Bone marrow (tissue), 2 donors: ENCODE measurements around the gene KXD1.

Source experiments
- DNase-seq, 2 donors: peaks; one replicate each; lab custom pipeline; 2025; lab: John Stamatoyannopoulos, UW

The KXD1 gene

DNA sequence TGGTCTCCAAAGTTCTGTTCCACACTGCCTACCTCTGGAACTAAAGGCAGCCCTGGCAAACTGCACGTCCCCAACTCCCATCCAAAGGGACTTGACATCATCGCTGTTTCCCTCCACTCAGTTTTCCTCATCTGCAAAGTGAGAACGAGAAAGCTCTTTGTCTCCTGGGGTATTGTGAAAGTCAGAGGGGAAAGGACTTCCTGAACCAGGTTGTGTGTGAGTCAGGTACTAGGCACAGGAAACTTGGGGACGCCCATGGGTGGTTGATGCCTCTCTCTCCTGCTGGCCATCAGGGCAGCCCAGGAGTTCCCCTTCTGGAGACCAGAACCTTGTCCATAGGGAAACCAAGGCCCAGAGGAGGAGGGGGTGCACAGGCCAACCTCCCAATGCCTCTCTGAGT lies 44.2 kb downstream of the KXD1 start:
- no peak for DNase-seq

DNA sequence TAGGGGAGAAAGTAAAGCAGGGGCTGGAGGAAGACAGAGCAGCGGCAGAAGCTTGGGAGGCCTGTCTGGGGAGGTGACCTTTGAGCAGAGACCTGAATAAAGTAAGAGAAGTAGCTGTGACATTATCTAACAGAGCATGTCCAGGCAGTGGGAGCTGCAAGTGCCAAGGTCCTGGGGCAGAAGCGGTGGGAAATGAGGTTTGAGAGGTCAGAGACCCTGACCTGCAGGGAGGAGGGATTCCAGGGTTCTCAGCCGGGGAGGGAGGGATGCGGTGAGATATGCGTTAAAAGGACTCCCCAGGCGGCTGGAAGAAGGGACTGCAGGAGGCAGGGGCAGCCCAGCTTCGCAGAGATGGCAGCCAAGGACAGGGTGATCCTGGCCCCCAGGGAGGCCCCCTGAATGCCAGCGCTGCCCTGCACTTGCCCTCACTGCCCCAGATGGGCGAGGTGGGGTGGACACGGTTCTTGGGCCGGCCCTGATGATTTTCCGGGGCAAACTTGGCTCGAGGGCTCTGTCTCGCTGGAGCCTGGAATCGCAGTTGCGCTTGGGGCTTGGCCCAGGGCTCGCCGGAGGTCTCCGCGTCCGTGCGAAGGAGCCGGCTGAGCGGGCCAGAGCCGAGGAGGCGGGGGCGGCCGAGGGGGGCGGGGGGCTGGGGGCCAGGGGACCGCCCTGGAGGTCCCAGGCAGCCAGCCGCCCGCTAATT lies 45.7 kb downstream of the KXD1 start:
- DNase-seq, result peak in 1 of 2 donors; percentile 6

DNA sequence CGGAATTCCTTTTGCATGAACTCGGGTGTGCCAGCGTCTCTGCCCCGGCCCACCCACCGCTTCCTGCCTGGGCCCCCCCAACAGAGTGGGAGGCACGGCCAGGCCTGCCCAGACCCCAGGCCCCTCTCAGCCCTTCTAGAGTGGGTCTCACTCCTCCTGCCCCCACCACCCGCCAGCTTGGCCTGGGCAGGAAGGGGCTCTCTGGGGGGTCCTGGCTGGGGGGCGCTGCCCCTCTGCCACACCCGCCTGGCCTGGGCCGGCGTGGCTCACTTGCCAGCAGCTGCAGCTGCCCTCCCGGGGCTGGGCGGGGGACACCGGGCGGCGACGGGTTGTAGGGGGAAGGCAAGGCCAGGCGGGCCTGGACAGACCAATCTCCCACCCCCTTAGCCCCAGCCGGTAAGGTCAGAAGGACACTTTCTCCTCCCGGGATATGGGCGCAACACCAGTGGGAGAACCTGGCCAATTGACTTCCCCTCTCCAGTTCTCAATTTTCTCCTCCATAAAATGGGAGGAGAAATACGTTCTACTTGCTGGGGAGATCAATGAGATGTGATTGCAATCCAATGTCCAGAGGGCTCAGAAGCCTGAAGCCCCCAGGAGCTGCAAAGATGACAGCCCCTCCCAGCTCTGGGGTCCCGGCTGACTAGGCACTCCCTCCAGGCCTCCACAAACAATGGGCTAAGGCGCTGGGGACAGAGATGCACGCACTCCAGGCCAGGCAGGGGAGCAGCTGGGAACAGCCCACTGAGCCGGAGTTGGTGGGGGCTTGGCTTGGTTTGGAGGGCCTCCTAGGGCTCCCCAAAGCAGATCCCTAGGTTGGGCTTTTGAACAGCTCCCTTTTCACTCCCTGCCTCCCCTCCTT lies 46.5 kb downstream of the KXD1 start:
- no peak for DNase-seq

DNA sequence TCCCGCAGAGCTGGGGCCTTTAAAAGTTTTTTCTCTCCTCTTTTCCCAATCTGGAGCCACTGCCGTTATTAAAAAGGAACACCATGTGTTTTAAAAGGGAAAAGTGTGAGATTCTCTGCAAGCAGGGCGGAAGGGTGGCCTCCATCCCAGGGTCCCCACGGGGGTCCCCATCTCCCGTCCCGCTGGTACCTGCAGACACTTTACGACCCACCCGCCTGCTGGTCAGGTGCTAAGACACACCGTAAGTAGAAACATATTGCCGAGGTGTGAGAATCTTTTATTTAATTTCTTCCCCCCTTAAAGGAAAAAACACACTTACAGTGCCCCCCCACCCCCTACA lies 47.1 kb downstream of the KXD1 start:
- DNase-seq, result no peak

DNA sequence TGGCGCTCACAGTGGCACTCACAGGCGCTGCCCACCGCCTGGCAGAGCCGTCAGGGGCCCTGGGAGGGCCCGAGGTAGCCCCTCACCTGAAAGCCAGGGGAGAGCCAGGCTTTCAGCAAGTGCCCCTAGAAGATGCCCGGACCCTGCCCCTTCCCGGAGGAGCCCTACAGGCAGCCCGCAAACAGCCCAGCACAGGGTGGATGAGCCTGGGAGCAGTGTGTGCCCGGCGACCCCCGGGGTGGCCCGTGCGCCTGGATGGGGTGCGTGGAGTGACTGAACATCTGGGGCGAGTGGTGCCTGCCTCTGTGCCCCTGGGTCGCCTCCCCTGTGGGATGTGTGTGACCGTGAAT lies 47.5 kb downstream of the KXD1 start:
- no peak for DNase-seq

DNA sequence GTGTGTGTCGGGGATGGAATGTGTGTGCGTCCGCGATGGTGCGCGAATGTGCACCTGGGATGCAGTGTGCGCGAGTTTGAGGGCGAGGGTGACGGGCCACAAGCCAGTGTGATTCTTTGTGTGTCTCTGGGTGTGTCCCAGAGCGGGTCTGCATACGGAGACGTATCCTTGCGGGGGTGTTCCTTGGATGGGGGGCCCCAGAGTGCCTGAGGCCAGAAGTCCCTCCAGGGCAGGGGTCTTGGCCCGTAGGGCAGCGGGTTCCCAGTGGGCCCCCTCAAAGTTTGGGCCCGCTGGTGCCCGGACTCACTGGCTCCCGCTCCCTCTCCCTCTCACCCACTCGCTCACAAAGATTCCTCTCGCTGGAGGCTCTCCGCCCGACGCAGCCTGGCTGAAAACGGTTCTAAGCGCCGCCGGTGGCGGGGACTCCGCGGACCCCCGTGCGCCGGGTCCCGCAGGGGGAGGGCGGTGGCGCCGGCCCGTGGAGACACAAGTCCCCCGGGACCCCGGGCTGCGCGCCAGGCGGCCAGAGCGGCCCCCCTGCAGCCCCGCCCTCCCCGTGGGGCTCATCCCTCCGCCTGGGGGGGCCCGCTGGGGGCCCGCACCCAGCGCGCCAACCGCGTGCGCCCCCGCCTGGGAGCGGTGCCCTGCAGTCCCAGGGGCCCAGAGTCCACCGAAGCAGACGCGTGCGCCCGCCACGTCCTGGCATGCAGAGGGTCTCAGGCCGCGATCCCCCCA lies 48.0 kb downstream of the KXD1 start:
- no peak for DNase-seq

DNA sequence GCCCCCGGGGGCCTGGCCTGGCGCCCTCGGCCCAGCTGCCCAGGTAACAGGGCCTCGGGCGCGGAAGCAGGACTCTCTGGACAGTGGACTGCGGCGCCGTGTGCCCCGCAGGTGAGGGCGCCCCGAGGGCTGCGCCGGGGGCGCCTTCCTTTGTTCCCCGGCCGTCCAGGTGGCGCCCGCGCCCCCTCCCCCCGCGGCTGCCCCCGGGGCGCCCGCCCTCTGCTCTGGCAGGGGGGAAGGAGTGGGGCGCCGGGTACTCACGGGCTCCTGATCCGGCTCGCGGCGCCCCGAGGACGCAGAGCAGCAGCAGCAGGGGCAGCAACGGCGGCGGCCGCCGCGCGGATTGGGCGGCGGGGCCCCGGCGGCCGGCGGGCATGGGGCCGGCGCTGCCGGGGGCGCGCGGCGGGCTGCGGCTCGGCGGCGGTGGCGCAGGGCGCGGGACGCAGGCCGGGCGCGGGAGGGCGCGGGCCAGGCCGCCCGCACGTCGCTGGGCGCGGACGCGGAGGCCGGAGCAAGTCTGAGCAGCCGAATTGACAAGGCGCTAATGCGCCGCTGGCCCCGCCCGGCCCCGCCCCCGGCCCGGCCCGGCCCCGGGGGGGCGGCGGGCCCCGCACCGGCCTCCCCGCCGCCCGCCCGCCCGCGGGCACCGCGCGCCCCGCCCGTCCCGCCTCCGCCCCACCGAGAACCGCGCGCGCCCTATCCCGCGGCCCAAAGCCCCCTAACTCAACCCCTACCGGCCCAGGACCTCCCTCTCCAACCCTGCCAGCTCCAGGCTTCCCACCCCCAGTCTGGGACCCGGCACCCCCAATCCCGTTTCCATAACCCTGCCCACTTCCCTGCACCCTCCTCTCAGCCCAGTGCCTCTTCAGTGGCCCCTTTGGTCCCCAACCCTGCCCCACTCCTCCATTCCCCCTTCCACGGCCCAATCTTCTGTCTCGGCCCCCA lies 48.9 kb downstream of the KXD1 start, which contains the start of gene CRLF1:
TSS of gene CRLF1 (minus strand) at position 519 of the 945 bp plus-strand sequence. CDS start at position 376, 143 bp downstream.
- no peak for DNase-seq

DNA sequence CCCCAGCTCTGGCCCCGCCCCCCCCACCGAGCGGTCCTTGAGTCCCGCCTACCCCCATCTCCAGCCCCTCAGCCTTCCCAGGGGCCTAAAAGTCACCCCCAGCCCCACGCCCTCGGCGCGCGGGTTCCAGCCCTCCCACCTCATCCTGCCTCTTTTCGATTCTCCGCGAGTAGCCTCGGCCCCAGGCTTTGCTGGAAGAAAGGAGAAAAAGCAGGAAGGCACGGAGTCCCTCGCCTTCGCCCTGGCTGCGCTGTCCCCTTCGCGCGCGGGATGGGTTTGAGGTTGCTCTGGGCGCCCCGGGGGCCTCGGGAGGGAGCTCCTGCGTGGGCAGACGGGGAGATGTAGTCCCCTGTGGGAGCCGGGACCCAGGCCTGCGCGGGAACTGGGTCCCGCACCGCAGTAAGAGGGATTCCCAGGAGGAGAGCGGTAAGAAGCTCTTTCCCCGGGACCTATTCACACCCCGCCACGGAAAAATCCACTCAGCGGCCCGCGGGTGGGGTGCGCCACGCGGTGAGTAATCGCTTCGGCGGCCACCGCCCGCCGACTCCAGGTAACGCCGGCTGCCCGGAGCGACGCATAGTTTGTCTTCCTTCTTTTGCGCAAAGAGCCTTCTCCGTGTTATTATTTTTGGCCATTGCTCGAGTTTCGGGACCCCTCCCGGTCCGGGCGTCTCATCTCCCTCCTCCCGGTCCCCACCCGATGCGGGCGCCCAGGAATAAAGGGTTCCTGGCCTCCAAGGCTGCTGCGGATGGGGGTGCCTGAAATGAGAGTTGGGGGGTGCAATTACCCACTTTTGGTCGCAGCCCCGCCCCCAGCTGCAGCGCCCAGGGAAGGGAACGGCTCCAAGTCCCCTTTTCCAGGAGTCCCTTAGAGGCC lies 49.8 kb downstream of the KXD1 start:
- DNase-seq, result no peak

DNA sequence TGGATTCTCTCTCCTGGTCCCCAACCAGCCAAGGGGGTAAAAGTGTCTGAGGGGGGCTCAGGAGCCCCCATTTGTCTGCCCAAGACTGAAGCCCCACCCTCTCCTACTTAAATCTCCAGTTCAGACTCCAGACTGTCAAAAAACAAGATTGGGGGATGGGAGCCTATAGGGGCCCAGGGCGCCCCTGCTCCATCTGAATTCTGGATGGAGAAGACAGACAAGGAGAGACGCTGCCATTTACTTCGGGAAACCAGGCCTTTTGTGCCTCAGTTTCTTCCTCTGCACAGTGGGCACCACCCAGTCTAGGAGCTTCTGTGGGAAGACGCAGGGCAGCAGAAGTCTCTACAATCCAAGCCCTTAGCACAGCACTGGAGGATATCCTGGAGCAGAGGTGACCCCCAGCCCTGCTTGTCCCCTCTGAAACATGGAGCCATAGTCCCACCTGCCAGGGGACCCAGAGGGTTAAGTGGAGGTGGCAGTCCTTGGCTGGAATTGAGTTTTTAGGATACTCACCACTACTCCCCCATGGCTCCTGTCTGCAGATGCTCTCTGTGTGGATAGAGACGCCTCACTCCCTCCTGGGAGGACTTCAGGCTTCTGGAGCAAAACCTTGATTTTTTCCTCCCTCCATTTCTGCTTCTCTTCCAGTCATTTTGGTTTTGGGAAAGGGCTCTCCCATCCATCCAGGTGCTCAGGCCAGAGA lies 50.6 kb downstream of the KXD1 start:
- DNase-seq, result no peak

DNA sequence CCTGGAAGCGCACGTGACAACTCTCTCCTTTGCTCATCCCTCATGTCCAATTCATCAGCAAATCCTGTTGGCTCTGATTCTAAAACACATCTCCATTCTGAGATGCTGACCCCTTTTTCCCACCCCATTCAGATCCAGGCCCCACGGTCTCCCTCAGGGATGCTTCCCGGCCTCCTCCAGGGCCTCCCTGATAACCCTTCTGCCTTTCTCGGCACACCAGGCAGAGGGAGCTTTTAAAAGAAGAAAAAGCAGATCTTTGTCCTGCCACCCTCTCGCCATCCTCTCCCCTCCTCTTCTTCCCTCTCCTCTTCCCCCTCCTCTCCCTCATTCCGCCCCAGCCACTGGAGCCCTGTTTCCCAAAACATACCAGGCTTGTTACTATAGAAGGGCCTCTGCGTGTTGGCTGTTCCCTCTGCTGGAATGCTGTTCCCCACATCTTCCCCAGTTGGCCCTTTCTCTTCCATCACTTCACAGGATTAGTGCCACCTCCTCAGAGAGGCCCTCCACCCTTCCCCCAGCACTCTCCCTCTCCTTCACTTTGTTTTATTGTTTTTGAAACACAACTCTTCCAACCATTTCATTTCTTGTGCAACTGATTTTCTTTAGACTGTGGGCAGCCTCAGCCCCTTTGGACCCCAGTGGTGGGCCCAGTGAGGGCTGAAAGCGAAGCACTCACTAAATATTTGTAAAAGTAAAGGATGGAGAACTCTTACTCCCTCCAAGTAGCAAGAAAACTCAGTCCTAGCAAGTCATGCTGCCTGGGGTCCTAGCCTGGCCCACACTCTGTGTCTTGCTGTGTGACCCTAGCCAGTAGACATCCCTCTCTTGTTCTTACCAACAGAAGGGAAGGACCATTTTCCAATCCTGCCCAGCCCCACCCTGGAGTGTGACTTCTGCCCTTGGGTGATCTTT lies 51.4 kb downstream of the KXD1 start:
- DNase-seq, result no peak

DNA sequence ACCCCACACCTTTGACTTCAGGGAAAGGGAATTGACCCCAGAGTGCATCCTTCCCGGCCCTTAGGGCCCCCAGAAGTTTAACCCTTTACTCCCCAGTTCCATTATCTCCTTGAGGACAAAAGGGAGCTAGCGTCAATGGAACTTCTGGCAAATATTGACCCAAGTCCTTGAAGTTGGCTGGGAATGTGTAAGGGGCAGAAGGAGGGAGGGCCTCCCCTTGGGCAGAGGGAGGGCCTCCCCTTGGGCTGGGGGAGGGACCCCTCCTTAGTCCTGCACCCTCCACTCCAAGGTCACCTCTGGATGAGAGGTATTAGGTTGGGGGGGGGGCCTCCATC lies 52.0 kb downstream of the KXD1 start:
- no peak for DNase-seq

DNA sequence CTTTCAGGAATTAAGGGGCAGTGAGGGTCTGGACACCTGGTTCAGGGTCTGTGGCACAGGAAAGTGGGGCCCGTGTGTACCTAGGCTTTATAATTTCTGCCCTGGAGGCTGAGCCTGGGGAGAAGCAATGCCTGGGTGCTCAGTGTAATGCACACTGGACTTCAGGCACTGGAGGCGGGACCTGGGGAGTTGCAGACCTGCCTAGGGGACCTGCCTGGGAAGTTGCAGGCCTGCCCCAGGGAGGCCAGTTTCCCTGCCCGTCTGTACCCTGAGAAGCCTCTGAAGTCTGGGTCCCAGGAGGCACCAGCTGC lies 52.5 kb downstream of the KXD1 start:
- no peak for DNase-seq

DNA sequence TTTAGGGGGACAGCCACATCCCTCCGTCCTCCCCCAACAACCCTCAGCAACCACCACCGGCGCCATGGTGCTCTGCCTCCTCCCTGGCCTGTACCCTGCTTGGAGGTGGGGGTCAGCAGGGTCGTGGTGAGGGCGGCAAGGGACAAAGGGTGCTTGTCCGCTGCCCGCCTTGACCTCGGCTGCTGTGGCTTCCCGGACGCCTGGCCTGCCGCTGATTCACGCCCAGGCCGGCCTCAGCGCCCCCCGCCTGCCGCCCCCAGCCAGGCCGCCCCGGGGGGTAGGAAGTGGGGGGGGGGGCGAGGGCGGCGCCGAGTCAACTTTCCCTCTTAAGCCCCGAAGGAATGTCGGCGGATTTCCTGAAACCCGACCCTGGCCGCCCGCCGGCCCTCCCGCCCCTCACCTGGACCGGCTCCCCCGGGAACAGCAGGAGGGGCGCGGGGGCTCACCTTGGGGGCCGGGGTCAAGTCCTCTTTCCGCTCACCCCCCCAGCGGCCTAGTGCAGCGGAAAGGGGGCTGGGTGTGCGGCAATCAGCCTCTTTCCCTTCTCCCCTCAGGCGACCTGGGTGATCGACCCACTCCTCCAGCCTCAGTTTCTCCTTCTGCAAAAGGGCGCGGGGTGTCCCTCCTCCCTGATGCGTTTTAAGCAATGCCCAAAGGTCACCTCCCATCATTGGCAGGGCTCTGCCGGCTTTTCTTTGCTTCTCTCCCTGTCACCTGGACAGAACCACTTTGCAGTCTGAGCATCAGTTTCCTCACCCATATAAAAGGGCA lies 53.1 kb downstream of the KXD1 start:
- DNase-seq, result no peak

DNA sequence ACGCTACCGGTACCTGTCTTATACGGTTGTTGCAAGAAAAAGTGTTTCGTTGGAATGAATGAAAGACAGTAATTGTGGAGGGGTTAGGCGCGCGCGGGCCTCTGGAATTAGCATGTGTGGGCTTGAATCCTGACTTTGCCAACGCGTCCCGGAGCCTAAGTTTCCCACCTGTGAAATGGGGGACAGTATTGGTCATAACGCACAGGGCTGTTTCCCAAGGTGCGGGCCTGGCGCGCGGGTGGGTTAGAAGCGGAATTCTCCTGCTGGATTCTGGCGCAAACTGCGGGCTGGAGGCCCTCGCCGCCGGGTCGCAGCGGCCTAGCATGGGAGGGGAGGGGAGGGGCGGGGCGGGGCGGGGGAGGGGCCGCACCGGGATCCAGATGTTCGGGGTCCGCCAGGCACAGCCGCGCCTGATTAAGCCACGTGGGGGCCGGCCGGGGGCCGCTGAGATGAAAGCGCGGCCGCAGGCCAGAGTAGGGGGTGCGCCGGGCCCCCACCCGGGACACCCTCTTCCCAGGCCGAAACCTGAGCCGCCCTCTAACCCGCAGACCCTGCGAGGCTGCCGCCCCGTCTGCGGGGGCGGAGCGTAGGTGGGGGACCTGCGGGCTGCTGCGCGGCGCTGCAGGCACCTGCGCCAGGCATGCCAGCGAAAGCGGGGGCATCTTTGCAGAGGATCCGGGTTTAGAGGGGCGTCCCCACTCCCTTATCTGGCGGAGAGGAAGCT lies 53.8 kb downstream of the KXD1 start:
- no peak for DNase-seq

DNA sequence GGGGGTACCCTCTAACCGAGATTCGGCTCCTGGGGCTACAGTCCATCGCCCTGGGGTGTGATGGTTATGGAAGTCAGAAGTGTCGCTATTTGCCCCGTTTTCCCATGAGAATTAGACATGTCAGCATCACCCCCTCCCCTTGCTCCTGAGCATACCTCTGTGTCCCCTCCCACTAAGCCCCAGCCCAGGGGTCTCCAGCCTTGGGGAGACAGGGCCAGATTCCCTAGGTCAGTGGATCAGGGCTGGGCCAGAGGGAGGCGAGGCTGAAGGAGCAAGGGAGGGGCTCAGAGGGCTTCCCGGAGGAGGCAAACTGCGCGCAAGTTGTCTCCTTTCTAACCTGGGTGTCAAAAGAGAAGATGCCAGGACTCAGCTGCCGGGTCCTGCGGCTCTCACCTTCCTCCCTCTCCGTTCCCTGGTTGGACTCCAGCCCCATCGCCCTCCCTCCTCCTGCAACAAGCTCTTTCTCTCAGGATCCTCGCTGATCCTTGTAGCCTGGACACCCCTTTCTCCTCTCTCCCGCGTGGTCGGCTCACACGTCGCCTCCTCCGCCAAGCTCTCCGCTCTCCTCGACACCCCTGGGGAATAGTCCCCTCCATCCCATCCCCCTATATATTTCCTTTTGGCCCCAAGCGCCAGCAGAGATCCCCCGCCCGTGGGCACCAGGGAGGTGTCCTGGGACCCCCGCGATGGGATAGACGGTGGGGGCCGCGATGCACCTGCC lies 54.5 kb downstream of the KXD1 start:
- DNase-seq, result no peak

DNA sequence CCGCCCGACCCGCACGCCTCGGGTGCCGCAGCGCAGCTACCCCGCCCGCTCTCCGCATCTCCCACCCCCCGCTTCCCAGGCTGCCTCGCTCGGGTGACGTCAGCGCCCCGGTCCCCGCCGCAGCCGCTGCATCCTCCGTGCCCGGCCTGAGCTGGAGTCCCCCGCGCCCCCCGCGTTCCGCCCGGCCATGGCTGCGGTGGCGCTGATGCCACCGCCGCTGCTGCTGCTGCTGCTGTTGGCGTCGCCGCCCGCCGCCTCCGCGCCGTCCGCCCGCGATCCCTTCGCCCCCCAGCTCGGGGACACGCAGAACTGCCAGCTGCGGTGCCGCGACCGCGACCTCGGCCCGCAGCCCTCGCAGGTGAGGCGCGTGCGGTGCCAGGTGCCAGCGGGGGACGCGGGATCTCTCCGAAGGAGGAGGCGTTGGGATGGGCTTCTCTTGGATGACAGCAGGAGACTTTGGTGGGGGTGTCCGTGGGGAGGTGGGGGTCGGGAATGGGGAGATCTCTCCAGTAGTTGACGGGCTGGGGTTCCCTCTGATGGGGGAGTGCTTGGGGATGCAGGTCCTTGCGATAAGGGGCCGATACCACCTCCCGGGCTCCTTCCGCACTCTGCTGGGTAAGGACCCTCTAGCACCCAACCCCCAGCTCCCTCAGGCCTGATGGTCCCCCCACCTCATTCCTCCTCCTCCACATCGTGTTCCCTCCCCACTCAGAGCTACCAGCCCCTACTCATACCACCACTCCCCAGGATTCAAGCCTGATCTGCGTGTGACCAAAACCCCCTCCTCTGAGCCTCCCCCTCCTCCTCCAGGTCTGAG lies 55.3 kb downstream of the KXD1 start, which contains the start of gene TMEM59L:
TSS of gene TMEM59L (plus strand) at position 99 of the 817 bp plus-strand sequence. CDS start at position 188, 89 bp downstream.
- DNase-seq, result no peak
